Measurements from ENCODE around the gene PARD3B. TPM values are rescaled to one million over a fixed set of nuclear protein-coding genes. Genes with fewer than 3 reads are reported as not detected.

PARD3B gene
- total and polyA plus RNA-seq, 8 donors, result 1.8 to 42.6 (median 15.1) TPM

- no peak for TF ChIP-seq EP300 (IDR thresholded peaks at IDR 0.05)
- intact Hi-C loops (cut with DNase I; ENCODE audit: low total_unique reads), result no loop called here
- 81 to 92% (median 90%) methylated on average over 3 of the region's 3 CpGs for WGBS, 5 donors
Measured at GRCh38 chr2:205464681-205465080, 919.4 kb downstream of the PARD3B start.

GRCh38 chr2:205465791-205466190 is 920.5 kb downstream of the PARD3B start:
- H3K36me3 ChIP-seq, result no peaks in the 10 kb centered on the region
- TF ChIP-seq EP300 (IDR thresholded peaks at IDR 0.05) (no peak), CTCF (IDR thresholded peaks at IDR 0.05) (no peak), POLR2A (IDR thresholded peaks at IDR 0.05) (no peak), POLR2AphosphoS5 (IDR thresholded peaks at IDR 0.05) (no peak)
- no peaks in the 10 kb centered on the region for H3K4me1 ChIP-seq
- no peak overlapping the region for H3K4me3 ChIP-seq
- no peaks in the 10 kb centered on the region for H3K9me3 ChIP-seq
- no peak for DNase-seq
- 78 to 92% (median 80%) methylated on average over 3 of the region's 3 CpGs for WGBS, 5 donors
- no peak overlapping the region for H3K27ac ChIP-seq
- intact Hi-C loops (cut with DNase I; ENCODE audit: low total_unique reads), result no loop called here
- no peaks in the 10 kb centered on the region for H3K27me3 ChIP-seq

More at GRCh38 chr2:205464681-205465080, 919.4 kb downstream of the PARD3B start:
- Histone ChIP-seq H3K27ac (no peak overlapping the region), H3K27me3 (no peaks in the 10 kb centered on the region), H3K4me3 (no peak overlapping the region), H3K4me1 (no peaks in the 10 kb centered on the region), H3K36me3 (no peaks in the 10 kb centered on the region), H3K9me3 (no peaks in the 10 kb centered on the region)
- DNase-seq, result no peak

- no peak for TF ChIP-seq POLR2AphosphoS5 (IDR thresholded peaks at IDR 0.05)
- TF ChIP-seq CTCF (IDR thresholded peaks at IDR 0.05), result no peak
- TF ChIP-seq POLR2A (IDR thresholded peaks at IDR 0.05), result no peak
- TF ChIP-seq EP300 (IDR thresholded peaks at IDR 0.05), result no peak
- Histone ChIP-seq H3K36me3 (no peaks in the 10 kb centered on the region), H3K9me3 (no peaks in the 10 kb centered on the region), H3K27me3 (no peaks in the 10 kb centered on the region), H3K27ac (no peak overlapping the region), H3K4me3 (no peak overlapping the region), H3K4me1 (no peaks in the 10 kb centered on the region)
- intact Hi-C loops (cut with DNase I; ENCODE audit: low total_unique reads), result no loop called here
- DNase-seq, result no peak
- 90 to 97% (median 95%) methylated on average over 2 of the region's 2 CpGs for WGBS, 5 donors
Measured at GRCh38 chr2:205471776-205472175, 926.5 kb downstream of the PARD3B start.

- WGBS, 5 donors, result 83 to 91% (median 90%) methylated on average over 3 of the region's 3 CpGs
- Histone ChIP-seq H3K27me3 (no peaks in the 10 kb centered on the region), H3K4me3 (no peak overlapping the region), H3K36me3 (no peaks in the 10 kb centered on the region), H3K9me3 (no peaks in the 10 kb centered on the region), H3K4me1 (no peaks in the 10 kb centered on the region), H3K27ac (no peak overlapping the region)
- TF ChIP-seq CTCF (IDR thresholded peaks at IDR 0.05), result no peak
- TF ChIP-seq EP300 (IDR thresholded peaks at IDR 0.05), result no peak
- no peak for TF ChIP-seq POLR2AphosphoS5 (IDR thresholded peaks at IDR 0.05)
- TF ChIP-seq POLR2A (IDR thresholded peaks at IDR 0.05), result no peak
- intact Hi-C loops (cut with DNase I; ENCODE audit: low total_unique reads), result no loop called here
- DNase-seq, result no peak
Measured at GRCh38 chr2:205473791-205474190, 928.5 kb downstream of the PARD3B start.

- TF ChIP-seq EP300 (IDR thresholded peaks at IDR 0.05) (no peak), POLR2AphosphoS5 (IDR thresholded peaks at IDR 0.05) (no peak), POLR2A (IDR thresholded peaks at IDR 0.05) (no peak), CTCF (IDR thresholded peaks at IDR 0.05) (no peak)
- Histone ChIP-seq H3K9me3 (no peaks in the 10 kb centered on the region), H3K27me3 (no peaks in the 10 kb centered on the region), H3K36me3 (no peaks in the 10 kb centered on the region), H3K4me1 (no peaks in the 10 kb centered on the region), H3K27ac (no peak overlapping the region), H3K4me3 (no peak overlapping the region)
- intact Hi-C loops (cut with DNase I; ENCODE audit: low total_unique reads), result no loop called here
- no peak for DNase-seq
- 70 to 76% (median 74%) methylated on average over 6 of the region's 6 CpGs for WGBS, 5 donors
Measured at GRCh38 chr2:205474741-205475415, 929.6 kb downstream of the PARD3B start.

Measured in stomach (tissue), 9 donors.